Measurements from ENCODE around the gene MRPL18. TPM values are rescaled to one million over a fixed set of nuclear protein-coding genes. Genes with fewer than 3 reads are reported as not detected.

Gene MRPL18
- total and polyA plus RNA-seq, 4 donors, result 42.9 to 120 (median 61.3) TPM

DNA sequence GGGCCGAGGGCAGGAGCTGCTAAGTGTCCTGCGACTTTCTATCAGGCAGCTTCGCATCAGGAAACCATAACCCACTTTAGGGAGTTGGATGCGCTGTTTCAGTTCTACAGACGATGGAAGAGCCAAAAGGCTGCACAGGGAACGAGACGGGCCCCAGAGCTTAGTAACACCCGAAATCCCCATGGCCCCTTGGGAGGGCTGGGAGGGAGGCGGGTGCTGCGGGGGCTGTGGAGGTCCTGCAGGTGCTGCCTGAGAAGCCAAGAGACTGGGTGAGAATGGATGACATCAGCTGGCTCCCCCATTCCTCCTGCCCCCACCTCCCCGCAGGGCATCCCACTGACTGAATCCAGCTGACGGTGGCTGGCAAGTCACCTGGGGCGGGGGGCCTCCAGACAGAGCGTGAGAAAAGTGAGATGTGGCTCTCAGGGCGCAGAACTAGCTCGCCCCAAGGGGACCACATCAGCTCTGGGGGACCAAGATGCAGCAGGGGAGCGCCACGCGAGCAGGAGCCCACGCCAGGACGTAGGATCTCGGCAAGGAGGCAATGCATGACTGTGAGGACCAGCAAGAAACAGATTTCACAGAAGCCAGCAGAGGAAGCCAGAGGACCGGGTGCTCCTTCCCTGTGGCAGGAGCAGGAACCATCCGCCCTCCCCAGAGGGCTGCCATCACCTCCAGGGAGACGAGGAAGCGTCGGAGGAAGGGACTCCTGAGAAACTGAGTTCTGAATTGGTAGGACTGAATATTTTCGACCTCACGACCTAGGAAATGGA lies 46.6 kb downstream of the MRPL18 start:
- no peak overlapping the region for H3K4me3 ChIP-seq
- H3K9me3 ChIP-seq (ENCODE audit: control insufficient read depth in 4 of 4, insufficient read depth in 3 of 4, low read length in 3 of 4), result no peaks in the 10 kb centered on the region
- 90 to 94% methylated on average over 29 of the region's 29 CpGs for WGBS, 2 donors
- peaks cover 0 to 1% (median 0%) of the 10 kb centered on the region in 5 donors for H3K4me1 ChIP-seq (ENCODE audit: control insufficient read depth in 5 of 5, insufficient read depth in 5 of 5, low read length in 5 of 5)
- no peaks in the 10 kb centered on the region for H3K27me3 ChIP-seq (ENCODE audit: control insufficient read depth in 3 of 3, insufficient read depth in 3 of 3, low read length in 2 of 3)
- no peak for DNase-seq
- TF ChIP-seq CTCF (IDR thresholded peaks at IDR 0.05; ENCODE audit: control extremely low read depth, extremely low read depth), result no peak
- H3K9ac ChIP-seq (ENCODE audit: insufficient read depth in 1 of 2, low read length in 2 of 2), result no peak overlapping the region
- H3K27ac ChIP-seq (ENCODE audit: low read depth in 1 of 2, low read length in 1 of 2), result no peak overlapping the region
- no peaks in the 10 kb centered on the region for H3K36me3 ChIP-seq (ENCODE audit: control insufficient read depth in 4 of 4, insufficient read depth in 4 of 4, low read length in 4 of 4)
- ATAC-seq (ENCODE audit: insufficient read depth, low FRiP score), result no peak

DNA sequence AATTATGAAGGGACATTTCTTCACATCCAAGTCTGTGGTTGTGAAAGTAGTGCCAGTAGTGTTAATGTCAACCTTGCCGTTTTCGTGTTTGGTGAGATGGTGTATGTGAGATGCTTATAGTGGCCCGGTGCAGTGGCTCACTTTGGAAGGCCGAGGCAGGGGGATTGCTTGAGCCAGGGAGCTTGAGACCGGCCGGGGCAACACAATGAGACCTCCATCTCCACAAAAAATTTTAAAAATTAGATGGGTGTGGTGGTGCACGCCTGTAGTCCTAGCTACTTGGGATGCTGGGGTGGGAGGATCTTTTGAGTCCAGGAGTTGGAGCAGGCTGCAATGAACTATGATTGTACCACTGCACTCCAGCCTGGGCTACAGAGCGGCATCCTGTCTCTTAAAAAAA lies 47.2 kb downstream of the MRPL18 start:
- 78 to 84% methylated on average over 8 of the region's 8 CpGs for WGBS, 2 donors
- no peaks in the 10 kb centered on the region for H3K9me3 ChIP-seq (ENCODE audit: control insufficient read depth in 4 of 4, insufficient read depth in 3 of 4, low read length in 3 of 4)

DNA sequence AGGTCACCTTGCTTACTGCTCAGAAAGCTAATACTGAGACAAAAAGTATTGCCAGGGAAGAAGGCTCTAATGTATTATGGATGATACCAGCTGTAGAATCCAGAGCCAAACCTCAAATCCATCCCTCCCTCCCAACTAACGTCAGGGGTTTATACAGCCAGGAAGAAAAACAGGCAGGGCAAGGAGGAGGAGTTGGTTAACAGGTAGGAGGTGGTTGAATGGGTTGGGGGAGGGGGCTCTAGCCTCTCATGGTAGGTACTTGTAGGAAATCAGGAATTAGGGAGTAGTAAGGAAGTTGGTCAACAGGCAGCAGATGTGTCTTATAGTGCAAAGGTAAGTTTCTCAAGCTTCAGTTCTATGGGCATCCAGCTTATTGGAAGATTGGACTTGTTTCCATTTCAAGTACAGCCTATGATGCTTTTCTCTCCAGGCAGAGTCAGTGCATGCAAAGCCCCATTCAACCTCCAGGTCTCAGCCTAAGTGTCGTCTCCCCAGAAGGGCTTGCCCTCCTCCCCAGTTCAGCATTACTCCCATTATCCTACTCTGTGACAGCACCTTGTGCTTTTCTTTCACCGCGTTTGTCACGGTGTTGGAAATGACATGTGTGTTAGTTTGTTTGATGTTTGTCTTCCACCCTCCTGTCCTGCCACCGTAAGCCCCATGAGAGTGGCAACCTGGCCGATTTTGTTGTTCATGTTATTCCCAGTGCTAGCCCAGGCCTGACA lies 47.9 kb downstream of the MRPL18 start:
- peak in 1 of 3 donors; percentile 27 for DNase-seq
- no peak for ATAC-seq (ENCODE audit: insufficient read depth, low FRiP score)
- H3K9ac ChIP-seq (ENCODE audit: insufficient read depth in 1 of 2, low read length in 2 of 2), result no peak overlapping the region
- H3K4me3 ChIP-seq, result no peak overlapping the region
- no peaks in the 10 kb centered on the region for H3K4me1 ChIP-seq (ENCODE audit: control insufficient read depth in 5 of 5, insufficient read depth in 5 of 5, low read length in 5 of 5)
- TF ChIP-seq CTCF (IDR thresholded peaks at IDR 0.05; ENCODE audit: control extremely low read depth, extremely low read depth), result no peak
- H3K27ac ChIP-seq (ENCODE audit: low read depth in 1 of 2, low read length in 1 of 2), result no peak overlapping the region
- WGBS, 2 donors, result 82 to 85% methylated on average over 7 of the region's 7 CpGs
- no peaks in the 10 kb centered on the region for H3K27me3 ChIP-seq (ENCODE audit: control insufficient read depth in 3 of 3, insufficient read depth in 3 of 3, low read length in 2 of 3)
- H3K9me3 ChIP-seq (ENCODE audit: control insufficient read depth in 4 of 4, insufficient read depth in 3 of 4, low read length in 3 of 4), result no peaks in the 10 kb centered on the region
- H3K36me3 ChIP-seq (ENCODE audit: control insufficient read depth in 4 of 4, insufficient read depth in 4 of 4, low read length in 4 of 4), result no peaks in the 10 kb centered on the region

More for the DNA sequence above, 47.2 kb downstream of the MRPL18 start:
- ATAC-seq (ENCODE audit: insufficient read depth, low FRiP score), result no peak
- Histone ChIP-seq H3K27ac (ENCODE audit: low read depth in 1 of 2, low read length in 1 of 2) (no peak overlapping the region), H3K4me1 (ENCODE audit: control insufficient read depth in 5 of 5, insufficient read depth in 5 of 5, low read length in 5 of 5) (no peaks in the 10 kb centered on the region), H3K4me3 (no peak overlapping the region), H3K9ac (ENCODE audit: insufficient read depth in 1 of 2, low read length in 2 of 2) (no peak overlapping the region), H3K27me3 (ENCODE audit: control insufficient read depth in 3 of 3, insufficient read depth in 3 of 3, low read length in 2 of 3) (no peaks in the 10 kb centered on the region), H3K36me3 (ENCODE audit: control insufficient read depth in 4 of 4, insufficient read depth in 4 of 4, low read length in 4 of 4) (no peaks in the 10 kb centered on the region)
- DNase-seq, result no peak
- TF ChIP-seq CTCF (IDR thresholded peaks at IDR 0.05; ENCODE audit: control extremely low read depth, extremely low read depth), result no peak

Data from lung (tissue), 12 donors.